Neutrophil (primary cell): ENCODE data around the gene ACCS.

Experiments used
- H3K27ac ChIP-seq: fragments of 200-600 bp; sonication (generic); 2 replicates; pipeline ENCODE4 v1.5.1; 2016; ENCODE audit warnings: mild to moderate bottlenecking, moderate library complexity
- H3K27me3 ChIP-seq: fragments of 200-600 bp; sonication (generic); 2 replicates; pipeline ENCODE4 v1.6.0; 2016; ENCODE audit warnings: mild to moderate bottlenecking
- H3K36me3 ChIP-seq: fragments of 200-600 bp; sonication (generic); 2 replicates; pipeline ENCODE4 v1.5.1; 2017
- H3K4me1 ChIP-seq, 2 experiments: fragments of 200-600 bp in 1 of 2; sonication (generic) in 1 of 2; 1 replicate in 1 of 2; 2 replicates in 1 of 2; pipeline versions ENCODE4 v1.5.1 to v1.6.1; 2013 to 2016; ENCODE audit warnings: low read depth in 1 of 2, low read length in 1 of 2, mild to moderate bottlenecking in 1 of 2, moderate library complexity in 1 of 2; ENCODE audit not compliant: control insufficient read depth in 1 of 2, insufficient read depth in 1 of 2
- H3K4me3 ChIP-seq, 2 experiments: fragments of 200-600 bp in 1 of 2; sonication (generic) in 1 of 2; 1 replicate in 1 of 2; 2 replicates in 1 of 2; pipeline ENCODE4 v1.5.1; 2013 to 2016; ENCODE audit warnings: low read depth in 1 of 2, low read length in 1 of 2, mild to moderate bottlenecking in 1 of 2, moderate library complexity in 1 of 2
- H3K9me3 ChIP-seq: fragments of 200-600 bp; sonication (generic); 2 replicates; pipeline ENCODE4 v1.5.1; 2016
- TF ChIP-seq, protein P1 (sequence below): fragments of 200-600 bp; sonication (generic); IDR thresholded peaks from 2 replicates; pipeline ENCODE4 v1.5.1; 2016; ENCODE audit warnings: antibody characterized with exemption

The ACCS gene

GRCh38 chr11:44113572-44113971 lies 47.5 kb downstream of the ACCS start:
- Histone ChIP-seq H3K27me3 (no peaks in the 10 kb centered on the region), H3K36me3 (peaks cover 7% of the 10 kb centered on the region), H3K27ac (no peak overlapping the region), H3K4me3 (no peak overlapping the region), H3K4me1 (peaks cover 4 to 33% of the 10 kb centered on the region in 2 experiments), H3K9me3 (no peaks in the 10 kb centered on the region)
- TF ChIP-seq, protein P1, sequence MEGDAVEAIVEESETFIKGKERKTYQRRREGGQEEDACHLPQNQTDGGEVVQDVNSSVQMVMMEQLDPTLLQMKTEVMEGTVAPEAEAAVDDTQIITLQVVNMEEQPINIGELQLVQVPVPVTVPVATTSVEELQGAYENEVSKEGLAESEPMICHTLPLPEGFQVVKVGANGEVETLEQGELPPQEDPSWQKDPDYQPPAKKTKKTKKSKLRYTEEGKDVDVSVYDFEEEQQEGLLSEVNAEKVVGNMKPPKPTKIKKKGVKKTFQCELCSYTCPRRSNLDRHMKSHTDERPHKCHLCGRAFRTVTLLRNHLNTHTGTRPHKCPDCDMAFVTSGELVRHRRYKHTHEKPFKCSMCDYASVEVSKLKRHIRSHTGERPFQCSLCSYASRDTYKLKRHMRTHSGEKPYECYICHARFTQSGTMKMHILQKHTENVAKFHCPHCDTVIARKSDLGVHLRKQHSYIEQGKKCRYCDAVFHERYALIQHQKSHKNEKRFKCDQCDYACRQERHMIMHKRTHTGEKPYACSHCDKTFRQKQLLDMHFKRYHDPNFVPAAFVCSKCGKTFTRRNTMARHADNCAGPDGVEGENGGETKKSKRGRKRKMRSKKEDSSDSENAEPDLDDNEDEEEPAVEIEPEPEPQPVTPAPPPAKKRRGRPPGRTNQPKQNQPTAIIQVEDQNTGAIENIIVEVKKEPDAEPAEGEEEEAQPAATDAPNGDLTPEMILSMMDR: no peak

DNA sequence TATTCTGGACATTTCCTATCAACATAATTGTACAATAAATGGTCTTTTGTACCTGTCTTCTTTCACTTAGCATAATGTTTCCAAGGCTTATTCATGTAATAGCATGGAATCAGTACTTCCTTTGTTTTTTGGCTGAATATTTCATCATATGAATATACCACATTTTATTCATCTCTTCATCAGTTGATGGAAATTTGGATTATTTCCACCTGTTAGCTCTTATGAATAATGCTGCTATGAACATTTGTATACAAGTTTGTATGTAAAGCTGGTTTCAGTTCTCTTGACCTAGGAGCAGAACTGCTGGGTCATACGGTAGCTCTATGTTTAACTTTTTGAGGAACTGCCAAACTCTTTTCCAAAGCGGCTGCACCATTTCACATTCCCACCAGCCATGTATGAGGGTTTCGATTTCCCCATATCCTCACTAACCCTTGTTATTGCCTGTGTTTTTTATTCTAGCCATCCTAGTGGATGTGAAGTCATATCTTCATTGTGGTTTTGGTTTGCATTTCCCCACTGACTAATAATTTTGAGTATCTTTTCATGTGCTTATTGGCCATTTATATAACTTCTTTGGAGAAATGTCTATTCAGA lies 50.3 kb downstream of the ACCS start:
- no peaks in the 10 kb centered on the region for H3K36me3 ChIP-seq
- H3K27ac ChIP-seq: no peak overlapping the region
- no peak overlapping the region for H3K4me3 ChIP-seq
- H3K9me3 ChIP-seq: no peaks in the 10 kb centered on the region
- no peaks in the 10 kb centered on the region for H3K27me3 ChIP-seq
- H3K4me1 ChIP-seq: peaks cover 4 to 33% of the 10 kb centered on the region in 2 experiments
- TF ChIP-seq, protein P1: no peak

DNA sequence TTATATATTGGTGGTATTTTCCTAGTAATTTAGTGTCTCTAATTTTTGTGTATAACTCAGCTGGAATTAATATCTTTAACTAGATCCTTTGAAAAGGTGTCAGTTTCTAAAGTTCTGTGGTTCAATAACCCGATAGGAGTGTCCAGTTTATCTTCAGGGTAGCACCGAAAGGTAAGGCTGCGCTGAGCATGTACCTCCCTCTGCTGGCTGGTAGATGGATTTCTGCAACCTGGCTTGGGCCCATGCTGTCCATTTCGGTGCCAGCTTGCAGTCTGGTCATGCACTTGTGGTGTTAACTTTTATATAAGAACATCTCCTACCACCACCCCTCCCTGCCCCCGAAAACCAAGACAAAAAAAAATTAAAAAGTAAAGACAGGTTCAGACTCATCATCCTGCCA lies 54.1 kb downstream of the ACCS start:
- H3K27ac ChIP-seq: no peak overlapping the region
- peaks cover 0 to 12% of the 10 kb centered on the region in 2 experiments for H3K4me1 ChIP-seq
- H3K9me3 ChIP-seq: no peaks in the 10 kb centered on the region
- TF ChIP-seq, protein P1: no peak
- no peaks in the 10 kb centered on the region for H3K27me3 ChIP-seq
- H3K4me3 ChIP-seq: no peak overlapping the region
- H3K36me3 ChIP-seq: peaks cover 8% of the 10 kb centered on the region

- TF ChIP-seq, protein P1: no peak
- peaks cover 3 to 12% of the 10 kb centered on the region in 2 experiments for H3K4me1 ChIP-seq
- no peaks in the 10 kb centered on the region for H3K9me3 ChIP-seq
- no peak overlapping the region for H3K4me3 ChIP-seq
- no peak overlapping the region for H3K27ac ChIP-seq
- peaks cover 30% of the 10 kb centered on the region for H3K36me3 ChIP-seq
- H3K27me3 ChIP-seq: no peaks in the 10 kb centered on the region
These were observed 59.5 kb downstream of the ACCS start for GRCh38 chr11:44125598-44125997.

GRCh38 chr11:44126304-44126703 lies 60.2 kb downstream of the ACCS start:
- no peak overlapping the region for H3K27ac ChIP-seq
- H3K27me3 ChIP-seq: no peaks in the 10 kb centered on the region
- H3K4me1 ChIP-seq: peaks cover 3 to 12% of the 10 kb centered on the region in 2 experiments
- no peaks in the 10 kb centered on the region for H3K9me3 ChIP-seq
- peaks cover 30% of the 10 kb centered on the region for H3K36me3 ChIP-seq
- TF ChIP-seq, protein P1: no peak
- H3K4me3 ChIP-seq: no peak overlapping the region
